HEK293T (cell line): ENCODE data around the gene REELD1.

Experiments used
- FOXA1 ChIP-seq: fragments of 450-650 bp; IDR thresholded peaks from 2 replicates; pipeline ENCODE4 v1.6.1; 2016; ENCODE audit warnings: mild to moderate bottlenecking
- HDGF ChIP-seq: fragments of 450-650 bp; IDR thresholded peaks from 2 replicates; pipeline ENCODE4 v1.6.1; 2017; ENCODE audit warnings: antibody characterized with exemption, borderline replicate concordance
- SUZ12 ChIP-seq: fragments of 450-650 bp; IDR thresholded peaks from 2 replicates; pipeline ENCODE4 v1.6.1; 2016; ENCODE audit warnings: mild to moderate bottlenecking
- TARDBP ChIP-seq: fragments of 450-650 bp; IDR thresholded peaks from 2 replicates; pipeline ENCODE4 v1.6.1; 2016

- TF ChIP-seq SUZ12 (no peak), TARDBP (no peak), FOXA1 (no peak), HDGF (no peak)
These were observed 30.9 kb downstream of the REELD1 start for GRCh38 chr4:146245246-146245645.
